Muscle of arm (tissue), 12 donors: ENCODE measurements around the gene PCBP3. TPM values are rescaled to one million over a fixed set of nuclear protein-coding genes. Genes with fewer than 3 reads are reported as not detected.

ENCODE experiments used
- DNase-seq: peaks from one replicate; pipeline ENCODE4 v3.0.0-alpha.2; 2013
- polyA plus RNA-seq, 12 donors: library from polyadenylated mRNA; unstranded; fragments of 120-200 nt; gene quantifications; one replicate each; pipeline ENCODE4 v1.2.1, GENCODE V29; 2013; ENCODE audit not compliant: insufficient read length in 12 of 12

The PCBP3 gene
- polyA plus RNA-seq, 12 donors = 0.88 to 4.2 (median 1.3) TPM; not detected in 2

DNA sequence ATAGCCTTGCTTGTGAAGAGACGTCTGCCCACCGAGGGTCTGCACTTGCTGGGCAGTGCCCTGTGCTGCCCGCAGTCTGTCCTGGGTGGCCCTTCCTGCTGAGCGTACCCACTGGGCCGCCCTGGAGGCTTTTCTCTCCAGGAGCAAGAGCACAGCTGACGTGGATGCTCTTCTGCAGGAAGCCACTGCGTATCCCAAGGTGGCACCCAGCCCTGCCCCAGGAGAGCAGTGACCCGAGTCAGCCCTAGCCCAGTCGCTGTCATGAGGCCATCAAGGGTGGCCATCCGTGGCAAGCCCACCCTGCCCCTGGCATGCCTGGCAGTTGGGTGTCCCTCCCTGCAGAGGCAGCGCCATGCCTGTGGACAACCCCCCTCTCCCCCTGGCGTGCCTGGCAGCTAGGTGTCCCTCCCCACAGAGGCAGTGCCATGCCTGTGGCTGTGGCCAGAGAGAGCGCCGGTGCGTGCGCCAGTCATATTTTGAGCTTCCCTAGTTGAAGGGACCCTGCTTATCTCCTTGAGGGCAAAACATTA, 286.8 kb downstream of the PCBP3 start:
- DNase-seq = no peak

DNA sequence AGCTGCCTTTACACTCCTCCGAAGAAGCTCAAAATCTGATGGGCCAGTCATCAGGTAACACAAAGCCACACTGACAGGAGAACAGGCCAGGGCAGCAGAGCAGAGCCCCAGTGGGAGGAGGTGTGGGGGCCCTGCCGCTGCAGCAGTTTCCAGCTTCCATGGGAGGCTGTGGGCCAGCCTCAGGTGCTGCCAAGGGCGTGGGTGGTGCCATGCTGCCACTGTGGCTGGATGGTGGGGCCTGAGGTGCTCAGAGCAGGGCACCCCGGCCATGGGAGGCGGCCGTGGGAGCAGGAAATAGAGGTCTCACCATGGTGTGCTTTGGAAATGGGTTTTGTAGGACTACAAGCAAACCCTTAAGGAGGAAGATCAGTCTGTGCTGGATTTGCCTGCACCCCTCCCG, 287.3 kb downstream of the PCBP3 start:
- DNase-seq = no peak

DNA sequence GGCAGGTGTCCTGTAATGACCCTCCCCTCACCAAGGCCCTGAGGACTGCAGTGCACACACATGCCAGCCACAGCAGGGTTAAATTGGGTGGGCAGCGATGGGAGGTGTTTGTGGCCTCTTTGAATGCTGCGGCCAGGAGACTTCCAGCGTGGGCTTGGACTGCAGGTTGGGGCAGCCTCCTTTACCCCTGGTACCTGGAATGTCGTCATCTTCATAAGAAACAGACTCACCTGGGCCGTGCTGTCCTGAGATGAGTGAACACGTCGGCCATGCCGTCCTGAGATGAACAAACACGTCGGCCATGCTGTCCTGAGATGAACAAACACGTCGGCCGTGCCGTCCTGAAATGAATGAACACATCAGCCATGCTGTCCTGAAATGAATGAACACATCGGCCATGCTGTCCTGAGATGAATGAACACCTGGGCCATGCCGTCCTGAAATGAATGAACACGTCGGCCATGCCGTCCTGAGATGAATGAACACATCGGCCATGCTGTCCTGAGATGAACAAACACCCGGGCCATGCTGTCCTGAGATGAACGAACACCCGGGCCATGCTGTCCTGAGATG, 288.0 kb downstream of the PCBP3 start:
- DNase-seq = no peak

DNA sequence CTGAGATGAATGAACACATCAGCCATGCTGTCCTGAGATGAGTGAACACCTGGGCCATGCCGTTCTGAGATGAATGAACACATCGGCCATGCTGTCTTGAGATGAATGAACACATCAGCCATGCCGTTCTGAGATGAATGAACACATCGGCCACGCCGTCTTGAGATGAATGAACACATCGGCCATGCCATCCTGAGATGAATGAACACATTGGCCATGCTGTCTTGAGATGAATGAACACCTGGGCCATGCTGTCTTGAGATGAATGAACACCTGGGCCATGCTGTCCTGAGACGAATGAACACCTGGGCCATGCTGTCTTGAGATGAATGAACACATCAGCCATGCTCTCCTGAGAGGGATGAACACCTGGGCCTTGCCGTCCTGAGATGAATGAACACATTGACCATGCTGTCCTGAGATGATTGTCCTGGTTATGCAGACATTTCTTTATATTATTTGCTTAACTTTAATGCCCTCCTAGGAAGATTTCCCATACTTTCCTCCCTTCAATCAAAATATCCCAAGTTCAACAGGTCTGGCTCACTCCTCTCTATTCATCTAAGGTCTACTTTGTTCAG, 289.5 kb downstream of the PCBP3 start:
- DNase-seq = no peak

DNA sequence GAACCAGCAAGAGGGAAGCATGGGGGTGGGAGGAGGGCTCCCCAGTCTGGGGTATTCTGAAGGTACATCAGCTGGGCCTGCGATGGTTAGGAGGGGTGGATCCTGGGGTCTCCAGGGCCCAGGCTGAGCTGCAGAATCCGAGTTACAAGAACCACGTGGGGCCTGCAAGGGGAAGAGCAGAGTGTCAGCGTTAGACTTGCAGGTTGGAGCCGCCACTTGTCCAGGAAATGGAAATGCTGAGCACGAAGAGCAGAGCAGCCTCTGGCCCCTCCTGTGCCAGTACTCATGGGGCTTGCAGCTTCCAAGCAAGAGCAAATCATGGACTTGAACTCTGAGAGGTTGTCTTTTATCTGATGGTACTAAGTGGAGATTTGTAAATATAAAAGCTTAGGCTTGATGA, 290.6 kb downstream of the PCBP3 start:
- no peak for DNase-seq

DNA sequence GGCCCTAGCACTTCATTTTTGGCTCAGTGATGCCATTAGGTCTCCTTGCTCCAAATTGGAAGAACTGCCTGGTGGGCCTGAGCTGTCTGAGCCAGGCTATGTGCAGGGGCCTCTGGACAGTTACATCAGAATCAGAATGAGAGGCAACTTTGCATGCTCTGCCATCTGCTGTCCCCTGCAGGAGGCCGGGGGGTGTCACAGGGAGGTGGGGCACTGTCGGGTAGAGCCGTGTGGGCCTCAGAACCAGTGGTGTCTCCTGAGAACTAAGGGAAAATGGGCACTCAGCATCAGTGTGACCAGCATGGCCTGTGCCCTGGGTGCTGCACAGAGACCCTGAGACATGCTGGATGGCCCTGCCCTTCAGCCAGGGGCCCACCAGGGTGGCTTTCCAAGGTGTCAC, 291.0 kb downstream of the PCBP3 start:
- no peak for DNase-seq

DNA sequence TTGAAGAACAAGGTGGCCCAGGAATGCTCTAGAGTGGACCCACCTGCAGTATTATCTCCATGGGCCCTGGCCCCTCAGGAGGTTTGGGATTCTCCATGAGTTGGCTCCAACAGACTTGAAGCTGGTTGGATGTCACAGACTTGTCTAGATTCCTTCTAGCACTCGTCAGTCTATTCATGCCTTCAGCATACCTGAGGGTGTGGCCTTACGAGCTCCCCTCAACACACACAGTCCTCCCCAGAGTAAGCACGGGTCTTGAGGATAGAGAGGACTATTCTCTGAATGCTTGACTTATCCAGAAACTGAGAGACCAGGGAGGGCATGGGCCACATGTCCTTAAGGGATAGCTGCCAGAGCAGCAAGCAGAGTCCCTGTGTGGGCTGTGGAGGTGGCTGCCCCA, 292.1 kb downstream of the PCBP3 start:
- DNase-seq = no peak

DNA sequence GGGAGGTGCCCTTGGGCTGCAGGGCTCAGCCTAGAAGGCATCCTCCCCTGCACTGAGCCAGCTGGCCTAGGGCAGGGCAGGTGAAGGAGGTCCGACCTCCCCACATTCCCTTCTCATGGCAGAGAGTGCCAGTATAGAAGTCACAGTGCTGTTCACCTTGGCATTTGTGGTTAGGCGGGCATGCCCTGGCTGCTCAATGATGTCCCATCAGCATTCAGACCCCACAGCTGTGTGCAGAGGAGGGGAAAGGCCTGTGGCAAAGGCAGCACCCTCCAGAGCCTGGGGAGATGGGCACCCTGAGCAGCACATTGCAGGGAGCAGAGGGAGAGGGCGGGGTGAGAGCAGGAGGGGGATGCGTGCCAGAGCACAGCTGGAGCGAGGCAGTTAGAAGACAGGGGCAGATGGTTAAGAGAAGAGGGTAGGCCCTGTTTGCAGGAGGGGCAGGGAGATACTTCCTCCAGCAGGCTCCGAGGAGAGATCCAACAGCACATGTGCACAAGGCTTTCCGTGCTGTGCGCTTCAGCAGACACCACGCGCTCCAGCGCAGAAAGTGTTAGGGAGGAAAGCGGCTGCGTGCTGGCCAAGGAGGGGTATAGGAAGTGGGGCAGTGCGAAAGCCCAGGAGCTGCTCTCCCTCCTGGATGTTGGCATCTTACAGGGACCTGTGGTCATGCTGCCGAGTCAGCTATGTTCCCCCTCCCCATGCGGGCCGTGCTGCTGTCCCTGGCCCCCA, 294.4 kb downstream of the PCBP3 start:
- no peak for DNase-seq

DNA sequence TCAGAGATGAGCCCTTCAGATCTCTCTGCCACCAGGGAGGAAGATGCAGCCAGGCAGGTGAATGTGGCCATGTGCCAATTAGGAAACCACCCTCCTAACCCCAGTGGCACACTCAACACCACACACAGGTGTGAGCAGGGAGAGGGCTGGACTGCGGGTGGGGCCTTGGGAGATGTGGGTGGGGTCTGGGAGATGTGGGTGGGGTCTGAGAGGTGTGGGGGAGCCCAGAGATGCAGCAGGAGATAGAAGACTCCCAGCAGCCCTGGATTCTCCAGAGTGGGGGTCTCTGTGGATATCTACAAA, 294.9 kb downstream of the PCBP3 start:
- no peak for DNase-seq

DNA sequence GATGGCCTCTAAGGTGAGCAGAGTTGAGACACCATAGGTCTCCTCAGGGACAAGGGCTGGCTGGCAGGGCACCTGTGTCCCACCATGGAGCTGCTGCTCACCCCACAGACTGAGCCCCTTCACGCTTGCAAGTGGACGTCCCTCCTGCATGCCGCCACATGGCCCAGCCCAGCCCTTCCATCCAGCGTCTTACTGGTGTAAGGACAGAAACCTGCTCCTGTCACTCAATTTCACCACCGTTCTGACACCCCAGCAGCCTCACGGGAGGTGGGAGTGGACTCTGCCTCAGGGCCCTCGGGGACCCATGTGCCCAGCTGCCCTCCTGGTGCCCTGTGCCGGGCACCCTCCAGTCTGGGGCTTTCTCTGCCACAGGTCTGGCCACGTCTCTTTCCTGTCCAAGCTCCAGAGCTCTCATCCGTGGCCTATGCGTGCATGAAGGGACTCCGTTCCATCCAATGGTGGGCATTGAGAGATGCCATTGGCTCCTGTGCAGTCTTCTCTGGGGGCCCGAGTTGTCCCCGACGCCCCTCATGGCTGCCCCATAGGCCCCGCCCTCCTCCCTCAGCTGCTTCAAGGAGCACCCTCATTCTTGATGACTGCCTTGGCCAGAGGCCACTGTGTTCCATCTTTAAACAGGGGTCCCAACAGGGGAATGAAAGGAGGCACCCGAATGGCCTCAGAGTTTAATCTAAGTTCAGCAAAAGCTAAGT, 295.4 kb downstream of the PCBP3 start:
- no peak for DNase-seq

DNA sequence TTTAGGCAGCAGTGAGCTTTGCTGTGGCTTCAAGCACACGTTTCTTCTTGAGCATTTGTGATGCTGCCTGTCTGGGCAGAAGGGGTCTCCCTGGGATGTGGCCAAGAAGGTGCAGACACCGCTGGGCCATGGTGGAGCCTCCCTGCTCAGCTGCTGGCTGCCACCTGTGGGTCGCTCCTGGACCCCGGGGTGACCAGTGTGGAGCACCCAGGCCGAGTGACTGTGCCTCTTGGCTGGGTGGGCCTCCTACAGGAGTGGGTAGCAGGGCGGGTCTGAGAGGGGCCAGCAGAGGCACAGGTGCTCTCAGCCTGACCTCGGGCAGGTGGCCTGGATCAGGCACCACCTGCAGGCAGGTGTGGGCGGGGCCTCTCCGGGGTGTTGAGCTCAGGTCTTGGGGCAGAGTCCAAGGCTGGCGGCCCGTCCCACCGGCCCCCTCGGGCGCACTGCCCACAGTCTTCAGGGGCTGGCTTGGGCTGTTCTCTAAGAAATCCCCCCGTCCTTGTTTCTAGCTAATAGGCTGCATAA, 296.1 kb downstream of the PCBP3 start:
- DNase-seq = no peak

DNA sequence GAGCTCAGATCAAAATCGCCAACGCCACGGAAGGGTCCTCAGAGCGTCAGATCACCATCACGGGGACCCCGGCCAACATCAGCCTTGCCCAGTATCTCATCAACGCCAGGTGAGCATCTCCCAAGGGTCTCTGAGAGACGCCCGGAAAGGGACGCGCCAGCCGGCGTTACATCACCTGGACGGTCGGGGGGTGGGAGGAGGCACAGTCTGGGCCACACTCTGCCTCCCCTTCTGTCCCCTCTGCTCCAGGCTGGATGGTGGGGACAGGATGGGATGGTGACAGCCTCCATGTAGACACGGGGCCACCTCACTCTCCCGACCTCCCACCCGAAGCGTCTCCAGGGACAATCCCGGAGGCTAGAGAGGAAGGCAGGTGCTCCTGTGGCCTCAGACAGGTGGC, 296.6 kb downstream of the PCBP3 start:
- no peak for DNase-seq

DNA sequence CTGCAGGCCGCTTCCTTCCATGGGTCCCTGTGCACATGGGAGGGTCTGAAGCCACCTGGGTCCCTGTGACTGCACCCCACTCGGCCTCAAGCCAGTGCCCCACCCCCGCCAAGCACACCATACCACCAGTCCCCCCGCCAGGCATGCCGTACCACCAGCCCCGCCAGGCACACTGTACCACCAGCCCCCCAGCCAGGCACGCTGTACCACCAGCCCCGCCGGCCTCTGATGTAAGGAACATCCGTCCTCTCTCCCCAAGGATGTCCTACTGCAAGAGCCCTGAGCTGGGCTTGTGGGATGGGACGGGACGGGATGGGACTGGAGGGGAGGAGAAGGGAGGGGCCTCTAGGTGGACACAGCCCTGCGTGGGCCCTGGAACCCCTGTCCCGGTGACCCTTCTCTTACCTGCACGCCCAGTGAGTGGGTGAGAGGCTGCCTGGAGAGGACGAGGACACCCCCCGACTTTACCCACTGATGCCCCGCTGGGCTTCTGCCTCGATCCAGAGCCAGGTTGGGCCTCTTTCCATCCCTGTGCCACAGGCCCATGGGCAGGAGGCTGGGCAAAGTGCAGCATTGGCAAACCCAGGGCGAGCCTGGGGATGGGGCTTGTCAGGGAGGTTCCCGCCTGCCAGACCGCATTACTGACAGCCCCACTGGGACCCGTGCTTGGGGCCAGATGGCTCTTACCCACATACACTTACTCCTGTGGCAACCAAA, 297.3 kb downstream of the PCBP3 start:
- DNase-seq = no peak

DNA sequence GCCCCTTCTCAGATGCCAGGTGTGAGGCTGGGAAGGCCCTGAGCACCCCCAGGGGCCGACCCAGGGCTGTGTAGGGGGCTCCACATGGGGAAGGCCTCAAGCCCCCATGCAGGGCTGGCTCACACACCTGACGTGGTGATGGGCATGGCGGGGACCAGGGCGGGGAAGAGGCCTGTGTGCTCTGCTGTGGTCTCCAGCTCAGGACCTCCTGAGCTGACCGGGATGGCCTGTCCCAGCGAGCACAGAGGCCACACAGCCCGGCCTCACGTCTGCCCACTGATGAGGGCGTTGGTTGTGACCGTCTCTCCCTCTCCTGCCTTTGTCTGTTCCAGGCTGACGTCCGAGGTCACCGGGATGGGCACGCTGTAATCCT, 297.8 kb downstream of the PCBP3 start:
- no peak for DNase-seq

DNA sequence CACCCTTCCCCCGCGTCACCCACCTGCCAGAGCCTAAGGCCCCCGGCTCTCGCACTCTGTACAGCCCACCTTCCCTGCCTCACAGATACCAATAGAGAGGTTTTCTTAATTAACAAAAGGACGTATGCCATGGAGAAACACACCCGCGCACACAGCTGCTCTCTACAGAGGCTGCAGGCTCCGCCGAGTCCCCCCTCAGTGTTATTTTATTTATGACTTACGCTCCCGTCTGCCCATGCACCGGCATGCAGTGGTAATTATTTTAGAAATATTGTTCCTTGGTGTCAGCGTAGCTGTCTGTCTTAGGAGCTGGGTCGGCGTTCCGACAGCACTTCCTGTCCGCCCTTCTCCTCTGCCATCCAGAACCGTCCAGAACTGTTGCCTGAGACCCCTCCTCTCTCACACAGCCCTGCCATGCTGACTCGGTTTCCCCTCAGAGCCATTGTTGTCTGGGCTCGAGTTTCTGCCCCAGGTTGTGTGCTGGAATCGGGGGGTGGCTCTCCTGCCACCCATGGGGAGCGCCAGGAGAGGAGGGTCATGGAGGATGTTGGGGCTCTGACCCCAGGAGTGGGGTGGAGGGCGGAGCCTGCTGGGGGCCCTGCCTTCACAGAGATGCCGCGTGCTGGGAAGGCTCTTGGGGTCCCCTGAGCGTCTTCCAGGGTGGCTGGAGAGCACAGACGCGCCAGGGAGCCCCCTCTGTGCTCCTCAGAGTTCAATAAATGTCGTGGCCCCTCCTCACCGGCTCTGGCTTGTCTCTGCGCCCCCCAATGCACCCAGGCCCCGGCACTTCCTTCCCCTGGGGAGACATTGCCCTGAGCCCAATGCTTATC, 298.4 kb downstream of the PCBP3 start:
- DNase-seq = no peak

DNA sequence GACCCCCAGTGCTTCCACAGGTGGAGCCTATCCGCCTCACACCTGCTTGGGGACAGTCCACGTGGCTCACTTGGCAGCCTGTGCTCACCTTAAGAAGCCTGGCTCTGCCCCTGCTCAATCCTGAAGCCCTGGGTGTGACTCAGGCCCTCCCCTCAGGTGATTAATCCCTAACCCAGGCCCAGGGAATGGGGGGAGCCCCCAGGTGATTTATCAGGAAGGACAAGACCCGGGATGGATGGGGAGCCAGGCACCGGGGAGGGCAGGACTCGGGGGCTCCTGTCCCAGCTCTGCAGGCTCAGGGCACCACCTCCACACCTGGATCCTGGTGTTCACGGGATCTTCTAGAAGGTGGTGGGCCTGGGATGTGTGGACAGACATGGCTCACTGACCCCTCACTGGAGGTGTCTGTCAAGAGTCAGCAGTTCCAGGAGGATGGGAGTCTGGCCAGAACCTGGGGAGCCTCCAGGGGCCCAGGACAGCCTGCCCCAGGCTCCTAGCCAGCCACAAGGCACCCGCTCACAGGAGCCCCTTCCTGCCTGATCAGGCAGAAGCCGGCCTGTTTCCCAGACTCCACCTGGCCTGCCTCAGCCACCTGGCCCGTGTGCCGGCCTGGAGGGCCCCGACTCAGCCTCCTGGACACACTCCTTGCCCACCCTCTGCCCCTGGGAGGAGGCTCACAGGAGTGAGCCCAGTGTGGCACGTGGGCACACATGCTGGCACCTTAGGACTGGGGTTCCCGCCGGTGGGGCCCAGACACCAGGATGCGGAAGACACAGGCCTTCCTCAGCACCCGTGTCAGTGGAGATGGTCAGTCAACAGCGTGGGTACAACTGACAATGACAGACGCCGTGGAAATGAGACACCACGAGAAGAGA, 299.5 kb downstream of the PCBP3 start:
- DNase-seq = no peak

DNA sequence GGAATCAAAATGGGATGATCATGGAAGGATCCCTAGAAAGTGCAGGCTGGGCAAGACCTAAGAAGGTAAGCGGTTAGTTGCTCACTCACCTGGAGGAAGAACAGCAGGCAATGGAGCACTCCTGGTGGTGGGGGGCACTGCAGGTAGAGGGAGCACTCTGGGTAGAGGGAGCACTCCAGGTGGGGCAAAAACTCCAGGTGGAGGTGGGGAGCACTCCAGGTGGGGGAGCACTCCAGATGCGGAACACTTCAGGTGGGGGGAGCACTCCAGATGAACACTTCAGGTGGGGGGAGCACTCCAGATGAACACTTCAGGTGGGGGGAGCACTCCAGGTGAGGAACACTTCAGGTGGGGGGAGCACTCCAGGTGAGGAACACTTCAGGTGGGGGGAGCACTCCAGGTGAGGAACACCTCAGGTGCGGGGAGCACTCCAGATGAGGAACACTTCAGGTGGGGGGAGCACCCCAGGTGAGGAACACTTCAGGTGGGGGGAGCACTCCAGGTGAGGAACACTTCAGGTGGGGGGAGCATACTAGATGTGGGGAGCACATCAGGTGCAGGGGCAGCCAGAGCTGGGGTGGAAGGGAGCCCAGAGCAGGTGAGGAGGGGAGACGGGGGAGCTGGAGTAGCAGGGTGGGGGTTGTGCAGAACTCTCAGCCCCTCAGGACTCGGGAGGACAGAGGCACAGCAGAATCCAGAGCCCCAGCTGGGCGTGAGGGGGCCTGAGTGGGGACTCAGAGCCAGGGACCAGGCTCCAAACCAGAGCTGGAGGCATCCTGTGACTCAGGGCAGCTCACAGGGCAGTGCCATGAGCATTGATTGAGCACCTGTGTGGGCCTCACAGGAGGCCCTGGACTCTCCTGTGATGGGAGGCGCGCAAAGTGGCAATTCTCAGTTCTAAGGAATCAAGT, 300.4 kb downstream of the PCBP3 start:
- DNase-seq = no peak

DNA sequence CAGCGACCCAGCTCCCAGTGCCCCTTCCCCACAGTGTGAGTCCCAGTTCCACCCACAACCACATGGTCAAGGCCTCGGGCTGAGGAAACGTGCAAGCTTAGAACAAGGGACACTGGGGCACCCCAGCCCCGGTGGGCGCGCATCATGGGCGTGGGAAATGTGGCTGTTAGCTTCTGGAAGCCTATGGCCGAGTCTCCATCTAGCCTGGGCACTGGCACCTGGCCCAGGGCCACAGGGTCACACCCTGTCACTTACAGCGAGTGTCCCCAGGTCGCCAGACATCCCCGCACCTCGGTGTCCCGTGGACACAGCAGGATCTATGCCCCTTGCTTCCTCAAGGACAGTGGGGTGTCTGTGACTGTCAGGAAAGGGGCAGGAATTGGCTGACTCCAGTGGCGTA, 301.1 kb downstream of the PCBP3 start:
- DNase-seq = no peak
